PC-9 (cell line): ENCODE data around the gene FAM167B.

ENCODE experiments used
- EZH2 ChIP-seq: fragments of 200-600 bp; sonication (generic); IDR thresholded peaks from 2 replicates; pipeline ENCODE4 v1.8.0; 2017; ENCODE audit warnings: antibody characterized with exemption, low read depth
- TF ChIP-seq, protein P1 (sequence below): fragments of 200-600 bp; sonication (generic); conservative IDR thresholded peaks from 2 replicates; pipeline ENCODE4 v1.6.1; 2017; ENCODE audit warnings: mixed run types, antibody characterized with exemption, mild to moderate bottlenecking, moderate library complexity

DNA sequence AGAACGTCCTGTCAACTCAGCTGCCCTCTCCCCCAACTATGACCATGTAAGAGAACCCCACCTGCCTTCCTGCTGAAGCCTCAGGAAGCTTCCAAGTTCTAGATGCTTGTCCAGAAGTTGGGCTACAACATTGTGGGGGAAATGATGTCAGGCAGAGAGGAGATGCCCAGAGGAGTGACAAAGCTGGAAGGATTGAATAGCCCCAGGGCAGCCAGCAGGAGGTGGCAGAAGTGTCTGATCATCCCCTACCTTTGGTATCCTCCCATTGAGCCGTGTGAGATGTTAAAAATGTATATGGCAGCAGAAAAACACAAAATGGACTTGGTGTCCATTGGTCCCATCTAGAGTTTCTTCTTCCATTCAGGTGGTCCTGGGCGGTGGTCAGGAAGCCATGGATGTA, 18.3 kb upstream of the FAM167B start:
- TF ChIP-seq, protein P1, sequence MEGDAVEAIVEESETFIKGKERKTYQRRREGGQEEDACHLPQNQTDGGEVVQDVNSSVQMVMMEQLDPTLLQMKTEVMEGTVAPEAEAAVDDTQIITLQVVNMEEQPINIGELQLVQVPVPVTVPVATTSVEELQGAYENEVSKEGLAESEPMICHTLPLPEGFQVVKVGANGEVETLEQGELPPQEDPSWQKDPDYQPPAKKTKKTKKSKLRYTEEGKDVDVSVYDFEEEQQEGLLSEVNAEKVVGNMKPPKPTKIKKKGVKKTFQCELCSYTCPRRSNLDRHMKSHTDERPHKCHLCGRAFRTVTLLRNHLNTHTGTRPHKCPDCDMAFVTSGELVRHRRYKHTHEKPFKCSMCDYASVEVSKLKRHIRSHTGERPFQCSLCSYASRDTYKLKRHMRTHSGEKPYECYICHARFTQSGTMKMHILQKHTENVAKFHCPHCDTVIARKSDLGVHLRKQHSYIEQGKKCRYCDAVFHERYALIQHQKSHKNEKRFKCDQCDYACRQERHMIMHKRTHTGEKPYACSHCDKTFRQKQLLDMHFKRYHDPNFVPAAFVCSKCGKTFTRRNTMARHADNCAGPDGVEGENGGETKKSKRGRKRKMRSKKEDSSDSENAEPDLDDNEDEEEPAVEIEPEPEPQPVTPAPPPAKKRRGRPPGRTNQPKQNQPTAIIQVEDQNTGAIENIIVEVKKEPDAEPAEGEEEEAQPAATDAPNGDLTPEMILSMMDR: no peak
- TF ChIP-seq EZH2: no peak
